Stimulated activated CD4-positive, alpha-beta T cell treated with anti-CD3 and anti-CD28 coated beads, TNF-alpha, amount 100 ng/mL, for 4 hours (primary cell): ENCODE results near the gene SIX2.

Experiments
- DNase-seq, 3 experiments: peaks; one replicate each; pipeline ENCODE4 v3.0.0-alpha.2; 2020; ENCODE audit warnings: low read depth in 3 of 3

Gene SIX2

DNA sequence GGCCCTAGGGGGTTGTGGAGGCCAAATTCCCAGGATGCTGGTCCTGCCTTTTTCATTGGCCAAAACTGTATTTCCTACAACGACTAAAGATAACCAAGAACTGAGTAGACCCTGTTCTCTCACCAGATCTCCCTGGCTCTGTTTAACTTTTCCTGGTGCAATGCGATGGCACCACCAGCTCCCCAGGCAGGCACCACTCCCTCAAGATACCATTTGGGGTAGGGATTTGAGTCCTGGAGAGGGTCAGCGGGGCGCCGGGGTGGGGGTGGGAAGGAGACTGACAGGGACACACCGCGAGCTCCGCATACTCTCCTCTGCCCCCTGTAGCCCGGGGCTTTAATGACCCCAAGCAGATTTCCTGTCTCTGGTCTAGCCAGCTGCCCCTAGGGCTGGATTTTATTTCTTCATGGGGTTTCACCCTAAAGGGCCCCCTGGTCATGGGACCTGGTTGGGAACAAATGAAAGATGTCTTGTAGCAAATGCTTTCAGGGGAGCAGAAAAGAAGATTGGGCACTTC is 7.3 kb downstream of the SIX2 start:
- DNase-seq, result no peak

DNA sequence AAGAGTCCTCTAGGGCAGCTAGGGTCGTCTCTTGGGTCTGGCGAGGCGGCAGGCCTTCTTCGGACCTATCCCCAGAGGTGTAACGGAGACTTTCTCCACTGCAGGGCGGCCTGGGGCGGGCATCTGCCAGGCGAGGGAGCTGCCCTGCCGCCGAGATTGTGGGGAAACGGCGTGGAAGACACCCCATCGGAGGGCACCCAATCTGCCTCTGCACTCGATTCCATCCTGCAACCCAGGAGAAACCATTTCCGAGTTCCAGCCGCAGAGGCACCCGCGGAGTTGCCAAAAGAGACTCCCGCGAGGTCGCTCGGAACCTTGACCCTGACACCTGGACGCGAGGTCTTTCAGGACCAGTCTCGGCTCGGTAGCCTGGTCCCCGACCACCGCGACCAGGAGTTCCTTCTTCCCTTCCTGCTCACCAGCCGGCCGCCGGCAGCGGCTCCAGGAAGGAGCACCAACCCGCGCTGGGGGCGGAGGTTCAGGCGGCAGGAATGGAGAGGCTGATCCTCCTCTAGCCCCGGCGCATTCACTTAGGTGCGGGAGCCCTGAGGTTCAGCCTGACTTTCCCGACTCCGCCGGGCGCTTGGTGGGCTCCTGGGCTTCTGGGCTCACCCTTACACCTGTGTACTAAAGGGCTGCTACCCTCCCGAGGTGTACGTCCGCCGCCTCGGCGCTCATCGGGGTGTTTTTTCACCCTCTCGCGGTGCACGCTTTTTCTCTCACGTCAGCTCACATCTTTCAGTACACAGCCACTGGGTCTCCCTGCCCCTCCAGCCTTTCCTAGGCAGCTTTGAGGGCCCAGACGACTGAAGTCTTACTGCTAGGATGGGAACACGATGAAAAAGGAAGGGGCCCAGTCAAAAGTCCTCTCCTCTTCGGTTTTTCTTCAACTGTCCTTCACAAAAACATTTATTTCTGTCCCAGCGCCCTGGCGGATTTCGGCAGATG is 8.1 kb downstream of the SIX2 start:
- no peak for DNase-seq

DNA sequence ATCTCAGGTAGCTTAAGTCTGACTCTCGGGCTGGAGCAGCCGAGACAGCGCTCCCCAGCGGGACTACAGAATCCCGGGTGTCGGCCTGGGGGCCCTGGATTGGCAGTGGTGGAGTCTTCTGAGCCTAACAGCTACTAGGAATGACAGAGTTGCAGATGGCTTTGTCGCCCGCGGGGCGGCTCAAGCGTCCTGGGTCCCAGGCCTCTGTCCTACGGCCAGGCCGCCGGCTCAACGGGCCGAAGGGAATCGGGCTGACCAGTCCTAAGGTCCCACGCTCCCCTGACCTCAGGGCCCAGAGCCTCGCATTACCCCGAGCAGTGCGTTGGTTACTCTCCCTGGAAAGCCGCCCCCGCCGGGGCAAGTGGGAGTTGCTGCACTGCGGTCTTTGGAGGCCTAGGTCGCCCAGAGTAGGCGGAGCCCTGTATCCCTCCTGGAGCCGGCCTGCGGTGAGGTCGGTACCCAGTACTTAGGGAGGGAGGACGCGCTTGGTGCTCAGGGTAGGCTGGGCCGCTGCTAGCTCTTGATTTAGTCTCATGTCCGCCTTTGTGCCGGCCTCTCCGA is 8.8 kb downstream of the SIX2 start:
- no peak for DNase-seq

DNA sequence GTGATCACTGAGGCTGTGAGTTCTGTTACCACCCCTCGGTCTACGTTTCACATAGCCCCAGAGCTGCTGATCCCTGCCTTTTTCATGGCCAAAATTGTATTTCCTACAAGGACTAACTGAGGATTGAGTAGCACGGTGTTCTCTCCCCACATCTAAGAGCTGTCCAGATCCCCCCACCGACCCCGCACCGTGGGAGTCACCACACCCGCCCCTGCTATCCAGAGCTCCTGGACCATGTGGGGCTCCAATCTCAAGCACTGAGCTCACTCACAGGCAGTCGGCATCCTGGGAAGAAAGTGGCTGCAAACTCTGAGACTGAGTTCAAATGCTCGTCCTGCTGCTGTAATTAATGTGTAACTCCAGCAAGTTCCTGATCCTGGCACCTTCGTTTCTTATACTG is 9.7 kb downstream of the SIX2 start:
- DNase-seq, result no peak

DNA sequence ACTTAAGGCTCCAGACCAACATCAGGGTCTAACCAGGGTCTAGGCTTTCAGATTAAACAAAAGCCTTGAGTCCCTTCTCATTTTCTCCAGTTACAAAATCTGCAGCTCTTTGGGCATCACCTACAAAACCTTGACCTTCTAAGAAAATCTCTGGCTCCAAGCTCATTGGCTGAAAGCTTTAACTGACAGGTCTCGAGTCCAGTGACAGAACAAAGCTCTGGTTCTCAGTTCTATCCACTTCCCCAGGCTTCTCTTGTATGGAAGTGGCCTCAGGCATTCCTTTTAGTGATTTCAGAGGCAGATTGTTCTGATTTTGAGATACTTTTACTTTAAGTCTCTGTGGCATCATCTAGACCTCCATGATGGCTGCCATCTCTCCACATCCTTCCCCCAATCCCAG is 11.3 kb downstream of the SIX2 start:
- DNase-seq, result no peak

DNA sequence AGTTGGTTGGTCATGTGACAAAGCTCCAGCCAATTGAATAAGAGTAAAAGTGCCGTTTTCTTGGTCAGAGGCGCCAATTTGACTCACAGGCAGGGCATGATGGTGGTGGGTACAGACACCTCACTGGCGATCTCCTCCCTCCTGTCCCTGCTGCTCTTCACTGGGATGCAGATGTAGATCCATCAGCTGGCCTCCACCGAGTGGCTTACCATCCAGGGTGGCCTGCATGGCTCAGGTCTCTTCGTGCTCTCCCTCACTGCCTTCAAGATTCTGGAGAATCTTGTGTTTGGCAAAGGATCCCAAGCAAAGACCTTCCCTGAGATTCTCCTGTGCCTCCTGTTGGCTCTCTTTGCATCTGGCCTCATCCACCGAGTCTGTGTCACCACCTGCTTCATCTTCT is 12.9 kb downstream of the SIX2 start:
- no peak for DNase-seq

GRCh38 chr2:44994377-44994776 is 14.9 kb downstream of the SIX2 start:
- no peak for DNase-seq

DNA sequence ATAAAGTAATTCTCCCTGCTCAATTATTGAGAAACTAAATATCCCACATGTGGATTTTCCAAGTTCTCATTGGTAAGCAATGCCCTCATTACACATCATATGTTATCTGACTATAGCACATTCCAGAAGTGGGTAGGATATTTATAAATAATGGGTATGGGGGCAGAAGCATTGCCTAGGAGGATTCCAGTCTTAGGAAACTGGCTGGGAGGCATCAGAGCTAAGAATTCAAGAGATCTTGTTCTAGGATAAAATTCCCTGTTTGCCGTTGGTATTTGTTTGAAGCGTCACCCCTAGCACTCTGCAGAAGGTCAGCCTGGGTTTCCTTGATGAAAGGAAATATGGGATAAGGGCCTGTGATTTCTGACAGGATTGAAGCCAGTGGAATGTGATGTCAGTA is 20.1 kb downstream of the SIX2 start:
- DNase-seq, result no peak

DNA sequence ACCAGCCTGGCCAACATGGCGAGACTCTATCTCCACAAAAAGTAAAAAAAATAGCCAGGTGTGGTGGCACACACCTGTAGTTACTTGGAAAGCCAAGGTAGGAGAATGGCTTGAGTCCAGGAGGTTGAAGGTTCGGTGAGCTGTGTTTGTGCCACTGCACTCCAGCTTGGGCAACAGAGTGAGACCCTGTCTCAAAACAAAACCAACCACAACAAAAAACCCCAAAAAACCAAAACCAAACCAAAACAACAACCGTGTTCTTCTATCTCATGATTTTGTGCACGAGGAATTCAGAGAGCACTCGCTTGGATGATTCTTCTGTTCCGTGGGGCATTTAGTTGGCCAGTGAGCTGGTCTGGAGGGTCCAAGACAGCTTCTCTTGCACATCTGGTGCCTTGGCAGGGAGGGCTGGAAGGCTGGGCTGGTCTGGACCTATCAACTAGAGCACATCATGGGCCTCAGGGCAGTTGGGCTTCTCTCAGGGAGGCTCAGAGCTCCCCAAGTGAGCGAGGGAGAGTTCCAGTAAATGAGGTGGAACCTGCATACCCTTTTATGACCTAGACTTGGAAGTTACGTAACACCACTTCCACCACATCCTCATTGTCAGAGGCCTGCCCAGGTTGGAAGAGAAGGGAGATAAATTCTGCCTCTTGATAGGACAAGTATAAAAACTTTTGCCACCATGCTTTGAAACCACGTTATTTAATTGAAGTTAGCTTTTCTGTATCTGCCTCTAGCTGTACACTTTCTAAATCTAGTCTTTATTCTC is 25.2 kb downstream of the SIX2 start:
- DNase-seq, result no peak

DNA sequence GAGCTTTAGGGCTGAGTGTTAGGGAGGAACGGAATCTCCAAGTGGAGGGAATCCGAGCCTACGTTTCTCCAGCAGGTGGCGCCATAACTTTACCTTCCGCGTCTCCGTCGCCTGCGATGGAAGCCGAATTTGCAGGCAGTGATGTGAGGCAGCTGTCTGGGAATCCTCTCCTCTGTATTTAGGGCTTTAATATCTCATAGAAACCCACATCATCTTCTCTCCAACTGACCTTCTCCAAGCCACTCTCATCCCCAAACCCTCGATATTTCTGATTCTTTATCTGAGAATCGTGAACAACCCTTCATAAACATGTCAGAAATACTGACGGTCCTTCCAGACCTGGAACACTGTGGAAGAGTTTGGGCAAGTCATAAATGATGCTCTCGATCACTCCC is 27.5 kb downstream of the SIX2 start:
- DNase-seq, result peak; percentile 33 to 46 (median 35)

DNA sequence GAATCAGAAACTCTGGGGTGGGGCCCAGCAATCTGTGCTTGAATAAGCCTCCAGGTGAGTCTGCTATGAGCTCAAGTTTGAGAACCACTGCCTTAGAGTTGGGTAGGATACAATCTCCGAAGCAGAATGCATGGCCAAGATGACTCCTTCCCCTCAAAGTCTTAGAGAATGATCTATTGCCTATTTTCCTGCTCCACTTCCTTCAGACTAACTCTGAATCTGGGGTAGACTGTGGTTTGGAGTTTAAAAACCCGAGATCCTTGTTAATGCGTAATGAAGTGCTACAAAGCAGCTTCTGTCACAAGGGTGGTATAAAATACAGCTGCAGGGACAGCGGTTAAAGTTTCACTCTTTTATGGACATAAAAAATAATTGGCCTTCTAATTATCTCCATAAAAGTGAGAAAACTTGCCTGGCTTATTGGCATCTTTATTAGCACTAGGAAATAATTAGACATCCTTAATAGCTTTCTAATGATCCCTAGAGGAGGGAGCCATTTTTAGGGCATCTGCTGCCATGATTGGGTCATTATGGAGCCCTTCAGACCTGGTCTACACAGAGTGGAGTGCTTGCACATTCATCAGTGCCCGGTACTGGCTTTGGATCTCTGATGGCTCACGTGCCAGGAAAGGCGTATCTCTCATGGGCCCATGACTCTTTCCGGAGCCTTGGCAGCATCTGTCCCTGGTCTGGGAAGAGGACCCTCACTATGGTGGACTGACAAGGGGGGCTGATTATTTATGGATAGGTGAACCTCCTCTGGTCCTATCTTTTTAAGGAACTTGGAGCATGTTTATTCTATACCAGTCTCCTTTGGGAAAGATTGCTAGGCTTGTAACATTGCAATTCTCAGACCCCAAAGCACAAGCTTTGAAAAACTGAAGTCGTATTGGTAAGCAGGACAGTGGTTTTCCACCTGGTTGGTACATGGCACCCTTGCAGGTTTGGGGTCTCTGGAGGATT is 28.2 kb downstream of the SIX2 start:
- no peak for DNase-seq

DNA sequence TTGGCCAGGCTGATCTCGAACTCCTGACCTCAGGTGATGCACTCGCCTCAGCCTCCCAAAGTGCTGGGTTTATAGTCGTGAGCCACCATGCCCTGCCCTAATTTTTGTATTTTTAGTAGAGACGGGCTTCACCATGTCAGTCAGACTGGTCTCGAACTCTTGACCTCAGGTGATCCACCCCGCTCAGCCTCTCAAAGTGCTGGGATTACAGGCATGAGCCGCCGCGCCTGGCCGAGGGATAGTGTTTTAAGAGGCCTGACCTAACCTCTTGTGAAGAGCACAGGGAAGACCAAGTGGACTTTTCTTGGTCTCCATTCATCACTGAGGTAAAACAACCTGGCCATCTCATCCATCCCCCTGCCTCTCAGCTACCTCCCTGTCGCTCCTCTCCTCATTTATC is 29.7 kb downstream of the SIX2 start:
- no peak for DNase-seq

DNA sequence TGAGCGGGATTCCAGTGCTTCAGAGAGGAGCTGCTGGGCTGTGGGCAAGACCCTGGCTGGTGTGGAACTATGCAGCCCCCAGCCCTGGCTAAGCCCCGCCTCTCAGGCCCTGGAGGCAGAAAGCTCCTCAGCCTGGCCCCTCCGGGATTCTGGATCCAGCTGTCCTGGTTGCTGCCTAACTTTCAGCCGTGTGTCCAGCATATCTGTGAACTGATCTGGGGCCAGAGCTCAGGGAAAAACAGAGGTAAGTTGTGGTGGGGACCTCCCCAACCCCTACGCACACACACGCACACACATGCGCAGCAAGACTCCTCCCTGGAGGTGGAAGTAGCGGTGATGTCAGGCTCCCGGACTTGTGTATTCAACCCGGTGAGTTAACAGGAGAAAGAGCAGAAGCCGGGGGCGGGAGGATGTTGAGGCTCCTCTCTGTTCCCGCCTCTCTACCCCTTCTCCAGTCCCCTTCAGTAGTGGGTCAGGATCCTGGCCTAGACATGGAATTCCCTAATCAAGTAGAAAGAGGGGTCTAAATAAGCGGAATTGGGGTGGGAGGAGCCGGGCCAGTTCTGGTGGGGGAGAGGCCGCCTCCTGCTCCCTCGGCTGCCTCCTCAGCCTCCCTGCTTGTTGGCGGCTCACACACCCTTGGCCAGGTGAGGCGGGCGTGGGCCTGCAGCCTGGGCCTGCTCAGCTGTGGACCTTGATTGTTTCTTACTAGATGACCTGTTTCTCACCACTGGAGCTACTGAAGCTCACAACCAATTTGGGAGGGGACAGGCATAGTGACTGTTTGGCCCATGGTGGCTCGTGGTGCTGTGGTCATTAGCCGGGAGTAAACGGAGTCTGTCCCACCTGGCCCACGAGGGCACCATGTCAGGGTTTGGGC is 33.4 kb downstream of the SIX2 start:
- no peak for DNase-seq

DNA sequence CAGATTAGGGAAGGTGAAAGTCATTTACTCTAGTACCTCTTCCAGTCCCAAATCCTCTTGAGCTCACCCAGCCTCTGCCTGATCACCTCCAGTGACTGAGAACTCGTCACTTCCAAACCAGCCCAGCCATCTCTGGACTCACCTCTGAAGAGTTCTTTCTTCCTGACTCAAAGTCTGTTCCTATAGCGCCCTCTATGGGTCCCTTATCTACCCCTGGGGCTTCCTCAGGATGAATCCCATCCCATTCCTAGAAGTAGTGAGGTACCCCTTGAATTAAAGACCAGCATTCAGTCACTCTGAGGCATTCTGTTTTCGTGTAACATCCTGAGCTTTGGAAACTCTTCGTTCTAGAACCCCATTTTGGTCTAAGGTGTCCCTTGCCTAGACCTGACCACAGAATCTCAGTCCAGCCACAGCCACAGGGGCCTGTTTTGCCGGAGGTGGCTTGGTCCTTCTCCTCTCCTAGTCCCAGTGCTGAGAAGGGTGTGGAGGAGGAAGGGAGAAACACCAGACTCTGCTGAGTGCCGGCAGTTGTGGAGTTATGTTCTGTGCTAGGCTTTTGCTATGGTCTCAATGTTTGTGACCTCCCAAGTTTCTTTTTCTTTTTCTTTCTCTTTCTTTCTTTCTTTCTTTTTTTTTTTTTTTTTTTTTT is 35.1 kb downstream of the SIX2 start:
- DNase-seq, result no peak

GRCh38 chr2:44972771-44973535 is 36.3 kb downstream of the SIX2 start:
- DNase-seq, result no peak

GRCh38 chr2:44970846-44971450 is 38.3 kb downstream of the SIX2 start:
- DNase-seq, result no peak

- no peak for DNase-seq
Observed at GRCh38 chr2:44969936-44970335, 39.3 kb downstream of the SIX2 start.

DNA sequence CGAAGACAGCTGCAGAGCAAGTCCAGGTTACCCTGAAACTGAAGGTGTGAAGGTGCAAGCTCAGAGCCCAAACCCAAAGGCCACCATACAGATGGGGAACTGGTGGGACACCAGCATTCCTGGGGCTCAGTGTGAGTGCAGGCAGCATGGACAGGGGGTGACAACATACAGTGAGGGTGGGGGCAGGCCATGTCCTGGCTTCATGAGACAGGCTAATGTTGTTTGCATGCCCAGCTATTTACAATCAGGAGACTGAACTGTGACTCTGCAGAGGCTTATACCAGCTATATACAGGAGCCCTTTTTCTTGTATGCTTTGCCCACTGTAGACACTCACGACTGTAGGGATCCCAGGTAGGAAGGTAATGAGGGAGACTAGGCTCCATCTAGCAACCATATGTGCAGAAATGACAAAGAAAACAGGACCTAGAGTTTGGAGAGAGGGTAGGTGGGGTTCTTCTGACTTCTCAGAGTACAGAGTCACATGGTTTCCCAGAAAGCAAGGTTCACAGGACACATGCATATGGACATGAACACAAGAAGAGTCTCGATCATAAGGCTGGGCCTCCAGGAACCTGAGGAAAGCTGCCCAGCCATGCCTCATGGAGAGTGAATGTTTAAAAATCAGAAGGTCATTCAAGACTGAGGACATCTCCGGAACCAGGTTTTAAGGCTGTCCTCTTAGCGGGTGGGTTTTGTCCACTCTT is 41.4 kb downstream of the SIX2 start:
- DNase-seq, result no peak
